Loucy (cell line): ENCODE measurements around the gene KCTD4.

ENCODE experiments used
- EZH2phosphoT487 ChIP-seq: fragments of 200-600 bp; IDR thresholded peaks from 2 replicates; pipeline ENCODE4 v1.6.1; 2018; ENCODE audit warnings: antibody characterized with exemption, mild to moderate bottlenecking, moderate library complexity, borderline replicate concordance
- TF ChIP-seq, protein P1 (sequence below): fragments of 200-600 bp; sonication (generic); conservative IDR thresholded peaks from 2 replicates; pipeline ENCODE4 v1.5.1; 2014; ENCODE audit warnings: mild to moderate bottlenecking, antibody characterized with exemption, low read length

DNA sequence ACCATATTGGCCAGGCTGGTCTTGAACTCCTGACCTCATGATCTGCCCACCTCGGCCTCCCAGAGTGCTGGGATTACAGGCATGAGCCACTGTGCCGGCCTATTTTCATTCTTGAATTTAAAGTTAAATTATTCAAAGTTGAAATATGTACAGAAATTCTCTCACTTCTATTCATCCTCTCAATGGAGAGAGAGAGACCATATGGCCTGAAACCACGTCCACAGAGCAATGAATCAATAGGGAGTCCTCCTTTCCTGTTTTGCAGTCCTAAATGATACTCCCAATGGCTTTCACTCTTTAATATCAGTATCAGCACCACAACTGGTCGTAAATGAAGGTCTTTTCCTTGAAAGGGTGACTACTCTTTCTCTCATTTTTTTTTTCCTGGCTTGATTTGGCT is 30.5 kb upstream of the KCTD4 start:
- TF ChIP-seq, protein P1, sequence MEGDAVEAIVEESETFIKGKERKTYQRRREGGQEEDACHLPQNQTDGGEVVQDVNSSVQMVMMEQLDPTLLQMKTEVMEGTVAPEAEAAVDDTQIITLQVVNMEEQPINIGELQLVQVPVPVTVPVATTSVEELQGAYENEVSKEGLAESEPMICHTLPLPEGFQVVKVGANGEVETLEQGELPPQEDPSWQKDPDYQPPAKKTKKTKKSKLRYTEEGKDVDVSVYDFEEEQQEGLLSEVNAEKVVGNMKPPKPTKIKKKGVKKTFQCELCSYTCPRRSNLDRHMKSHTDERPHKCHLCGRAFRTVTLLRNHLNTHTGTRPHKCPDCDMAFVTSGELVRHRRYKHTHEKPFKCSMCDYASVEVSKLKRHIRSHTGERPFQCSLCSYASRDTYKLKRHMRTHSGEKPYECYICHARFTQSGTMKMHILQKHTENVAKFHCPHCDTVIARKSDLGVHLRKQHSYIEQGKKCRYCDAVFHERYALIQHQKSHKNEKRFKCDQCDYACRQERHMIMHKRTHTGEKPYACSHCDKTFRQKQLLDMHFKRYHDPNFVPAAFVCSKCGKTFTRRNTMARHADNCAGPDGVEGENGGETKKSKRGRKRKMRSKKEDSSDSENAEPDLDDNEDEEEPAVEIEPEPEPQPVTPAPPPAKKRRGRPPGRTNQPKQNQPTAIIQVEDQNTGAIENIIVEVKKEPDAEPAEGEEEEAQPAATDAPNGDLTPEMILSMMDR: no peak
- TF ChIP-seq EZH2phosphoT487: no peak
